Measurements from ENCODE around the gene MTNR1A. TPM values are rescaled to one million over a fixed set of nuclear protein-coding genes. Genes with fewer than 3 reads are reported as not detected.

Gene MTNR1A
- total RNA-seq, 1 experiment from 2014 or later: not detected

DNA sequence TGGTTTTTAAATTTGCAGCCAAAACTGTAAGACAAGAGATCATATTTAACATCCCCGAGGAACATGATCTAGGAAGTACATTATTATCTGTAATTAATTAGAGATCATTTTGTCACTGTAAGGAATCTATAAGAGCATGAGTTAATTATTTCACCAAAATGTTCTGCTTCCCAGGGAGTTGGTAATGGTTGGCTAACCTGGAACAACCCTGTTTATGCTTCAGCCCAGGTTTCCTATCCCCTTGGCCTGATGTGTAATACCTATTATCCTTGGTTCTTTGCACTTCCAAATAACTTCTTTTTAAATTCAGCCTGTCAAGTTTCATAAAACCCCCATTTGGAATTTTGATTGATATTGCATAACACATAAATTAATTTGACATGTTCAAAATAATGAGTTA lies 6.4 kb upstream of the MTNR1A start:
- no peaks in the 10 kb centered on the region for H3K9me3 Mint-ChIP-seq (ENCODE audit: unreplicated experiment)
- no peak overlapping the region for H3K4me3 Mint-ChIP-seq (ENCODE audit: unreplicated experiment)
- H3K36me3 Mint-ChIP-seq (ENCODE audit: insufficient read depth, unreplicated experiment): no peaks in the 10 kb centered on the region
- Histone ChIP-seq H3K4me1 (no peaks in the 10 kb centered on the region), H3K9me3 (no peaks in the 10 kb centered on the region), H3K27me3 (replicated peaks; ENCODE audit: control insufficient read depth, insufficient read depth, low read length) (no peaks in the 10 kb centered on the region), H3K36me3 (ENCODE audit: control insufficient read depth, insufficient read depth, low read length) (no peaks in the 10 kb centered on the region), H3K4me3 (ENCODE audit: low read depth, low read length) (no peak overlapping the region)
- intact Hi-C loops (cut with micrococcal nuclease; ENCODE audit: unreplicated experiment): no loop called here
- no TSS peak for BruUV-seq (replicated peaks)
- ChIA-PET CTCF (no interaction called here), POLR2A (no interaction called here)
- DNase-seq: no peak
- TF ChIP-seq, protein P1, sequence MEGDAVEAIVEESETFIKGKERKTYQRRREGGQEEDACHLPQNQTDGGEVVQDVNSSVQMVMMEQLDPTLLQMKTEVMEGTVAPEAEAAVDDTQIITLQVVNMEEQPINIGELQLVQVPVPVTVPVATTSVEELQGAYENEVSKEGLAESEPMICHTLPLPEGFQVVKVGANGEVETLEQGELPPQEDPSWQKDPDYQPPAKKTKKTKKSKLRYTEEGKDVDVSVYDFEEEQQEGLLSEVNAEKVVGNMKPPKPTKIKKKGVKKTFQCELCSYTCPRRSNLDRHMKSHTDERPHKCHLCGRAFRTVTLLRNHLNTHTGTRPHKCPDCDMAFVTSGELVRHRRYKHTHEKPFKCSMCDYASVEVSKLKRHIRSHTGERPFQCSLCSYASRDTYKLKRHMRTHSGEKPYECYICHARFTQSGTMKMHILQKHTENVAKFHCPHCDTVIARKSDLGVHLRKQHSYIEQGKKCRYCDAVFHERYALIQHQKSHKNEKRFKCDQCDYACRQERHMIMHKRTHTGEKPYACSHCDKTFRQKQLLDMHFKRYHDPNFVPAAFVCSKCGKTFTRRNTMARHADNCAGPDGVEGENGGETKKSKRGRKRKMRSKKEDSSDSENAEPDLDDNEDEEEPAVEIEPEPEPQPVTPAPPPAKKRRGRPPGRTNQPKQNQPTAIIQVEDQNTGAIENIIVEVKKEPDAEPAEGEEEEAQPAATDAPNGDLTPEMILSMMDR (IDR thresholded peaks at IDR 0.05; ENCODE audit: insufficient read depth in 1 of 2, low read depth in 1 of 2, low read length in 1 of 2, severe bottlenecking in 1 of 2, unreplicated experiment in 1 of 2): no peak
- no peak overlapping the region for H3K27ac Mint-ChIP-seq (ENCODE audit: unreplicated experiment)
- peaks cover 11% of the 10 kb centered on the region for H3K27me3 Mint-ChIP-seq (ENCODE audit: insufficient read depth, unreplicated experiment)
- H3K4me1 Mint-ChIP-seq (ENCODE audit: low read depth, unreplicated experiment): no peaks in the 10 kb centered on the region

DNA sequence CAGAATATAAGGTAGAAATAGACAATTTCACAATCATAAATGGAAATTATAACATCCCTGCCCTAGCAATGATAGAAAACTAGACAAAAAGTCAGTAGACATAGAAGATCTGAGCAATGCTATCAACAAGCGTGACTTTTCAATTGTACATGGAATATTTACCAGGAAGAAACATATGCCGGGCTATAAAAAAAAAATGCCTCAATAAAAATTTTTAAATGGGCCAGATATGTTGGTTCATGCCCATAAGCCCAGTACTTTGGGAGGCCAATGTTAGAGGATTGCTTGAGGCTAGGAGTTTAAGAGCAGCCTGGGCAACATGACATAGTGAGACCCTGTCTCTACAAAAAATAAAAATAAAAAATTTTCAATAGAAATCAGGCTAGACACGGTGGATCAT lies 5.3 kb upstream of the MTNR1A start:
- no peak for DNase-seq
- Histone ChIP-seq H3K27me3 (replicated peaks; ENCODE audit: control insufficient read depth, insufficient read depth, low read length) (no peaks in the 10 kb centered on the region), H3K4me3 (ENCODE audit: low read depth, low read length) (no peak overlapping the region), H3K36me3 (ENCODE audit: control insufficient read depth, insufficient read depth, low read length) (no peaks in the 10 kb centered on the region), H3K9me3 (no peaks in the 10 kb centered on the region), H3K4me1 (no peaks in the 10 kb centered on the region)
- POLR2A ChIA-PET: no interaction called here
- H3K9me3 Mint-ChIP-seq (ENCODE audit: unreplicated experiment): no peaks in the 10 kb centered on the region
- BruUV-seq (replicated peaks): no TSS peak
- H3K36me3 Mint-ChIP-seq (ENCODE audit: insufficient read depth, unreplicated experiment): no peaks in the 10 kb centered on the region
- no peak overlapping the region for H3K27ac Mint-ChIP-seq (ENCODE audit: unreplicated experiment)
- no peaks in the 10 kb centered on the region for H3K4me1 Mint-ChIP-seq (ENCODE audit: low read depth, unreplicated experiment)
- TF ChIP-seq, protein P1 (IDR thresholded peaks at IDR 0.05; ENCODE audit: insufficient read depth in 1 of 2, low read depth in 1 of 2, low read length in 1 of 2, severe bottlenecking in 1 of 2, unreplicated experiment in 1 of 2): no peak
- peaks cover 11% of the 10 kb centered on the region for H3K27me3 Mint-ChIP-seq (ENCODE audit: insufficient read depth, unreplicated experiment)
- intact Hi-C loops (cut with micrococcal nuclease; ENCODE audit: unreplicated experiment): no loop called here
- no peak overlapping the region for H3K4me3 Mint-ChIP-seq (ENCODE audit: unreplicated experiment)
- CTCF ChIA-PET: no interaction called here

DNA sequence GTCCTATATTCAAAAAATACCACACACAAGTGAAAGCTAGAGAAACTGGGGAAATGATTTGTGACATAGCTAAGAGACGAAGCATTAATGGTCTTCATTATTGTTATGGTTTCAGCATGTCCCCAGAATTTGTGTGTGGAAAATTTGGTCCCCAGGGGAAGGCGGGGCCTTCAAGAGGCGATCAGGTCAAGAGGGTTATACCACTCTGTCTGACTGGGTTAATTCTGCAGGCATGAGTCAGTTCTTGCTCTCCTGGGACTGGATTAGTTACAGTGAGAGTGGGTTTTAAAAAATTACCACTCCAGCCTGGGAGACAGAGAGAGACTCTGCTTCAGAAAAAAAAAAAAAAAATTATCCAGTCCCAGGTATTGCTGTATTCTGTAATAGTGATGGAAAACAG lies 2.1 kb upstream of the MTNR1A start:
- Mint-ChIP-seq H3K27ac (ENCODE audit: unreplicated experiment) (no peak overlapping the region), H3K27me3 (ENCODE audit: insufficient read depth, unreplicated experiment) (peaks cover 19% of the 10 kb centered on the region), H3K36me3 (ENCODE audit: insufficient read depth, unreplicated experiment) (no peaks in the 10 kb centered on the region), H3K4me1 (ENCODE audit: low read depth, unreplicated experiment) (no peaks in the 10 kb centered on the region), H3K9me3 (ENCODE audit: unreplicated experiment) (no peaks in the 10 kb centered on the region), H3K4me3 (ENCODE audit: unreplicated experiment) (no peak overlapping the region)
- H3K27me3 ChIP-seq (replicated peaks; ENCODE audit: control insufficient read depth, insufficient read depth, low read length): no peaks in the 10 kb centered on the region; the same call in 1 of the 2 replicates
- no peak for DNase-seq
- intact Hi-C loops (cut with micrococcal nuclease; ENCODE audit: unreplicated experiment): no loop called here
- no peaks in the 10 kb centered on the region for H3K36me3 ChIP-seq (ENCODE audit: control insufficient read depth, insufficient read depth, low read length)
- no peaks in the 10 kb centered on the region for H3K4me1 ChIP-seq
- ChIA-PET POLR2A (no interaction called here), CTCF (no interaction called here)
- no TSS peak for BruUV-seq (replicated peaks)
- H3K4me3 ChIP-seq (ENCODE audit: low read depth, low read length): no peak overlapping the region
- H3K9me3 ChIP-seq: no peaks in the 10 kb centered on the region
- TF ChIP-seq, protein P1 (IDR thresholded peaks at IDR 0.05; ENCODE audit: insufficient read depth in 1 of 2, low read depth in 1 of 2, low read length in 1 of 2, severe bottlenecking in 1 of 2, unreplicated experiment in 1 of 2): no peak

Measured in Caco-2 (cell line).